WTC11 (cell line): ENCODE results near the gene ELOB.

Source experiments
- ESRRA ChIP-seq: sonication (generic); formaldehyde crosslinking; IDR thresholded peaks from 2 replicates; pipeline ENCODE4 v1.8.1; 2022; ENCODE audit warnings: mild to moderate bottlenecking, missing genetic modification reagents, borderline replicate concordance
- ETV6 ChIP-seq: sonication (generic); formaldehyde crosslinking; IDR thresholded peaks from 2 replicates; pipeline ENCODE4 v1.8.1; 2022; ENCODE audit warnings: mild to moderate bottlenecking, missing genetic modification reagents
- JAZF1 ChIP-seq: fragments of 250-450 bp; sonication (Bioruptor Pico); IDR thresholded peaks from 2 replicates; pipeline ENCODE4 v1.9.0; 2021; ENCODE audit warnings: moderate library complexity, mild to moderate bottlenecking, inconsistent platforms
- JUN ChIP-seq: sonication (generic); formaldehyde crosslinking; IDR thresholded peaks from 2 replicates; pipeline ENCODE4 v1.8.0; 2023; ENCODE audit warnings: mild to moderate bottlenecking, missing genetic modification reagents
- RELA ChIP-seq: sonication (generic); formaldehyde crosslinking; IDR thresholded peaks from 2 replicates; pipeline ENCODE4 v1.8.1; 2022; ENCODE audit warnings: missing genetic modification reagents, mild to moderate bottlenecking, borderline replicate concordance
- TF ChIP-seq, protein P1 (sequence below): fragments of 200-600 bp; IDR thresholded peaks from 2 replicates; pipeline ENCODE4 v1.8.0; 2022; ENCODE audit warnings: antibody characterized with exemption
- TF ChIP-seq, protein P2 (sequence below): sonication (generic); formaldehyde crosslinking; IDR thresholded peaks from 2 replicates; pipeline ENCODE4 v1.8.1; 2022; ENCODE audit warnings: low read depth, mild to moderate bottlenecking, moderate library complexity, missing genetic modification reagents, borderline replicate concordance

DNA sequence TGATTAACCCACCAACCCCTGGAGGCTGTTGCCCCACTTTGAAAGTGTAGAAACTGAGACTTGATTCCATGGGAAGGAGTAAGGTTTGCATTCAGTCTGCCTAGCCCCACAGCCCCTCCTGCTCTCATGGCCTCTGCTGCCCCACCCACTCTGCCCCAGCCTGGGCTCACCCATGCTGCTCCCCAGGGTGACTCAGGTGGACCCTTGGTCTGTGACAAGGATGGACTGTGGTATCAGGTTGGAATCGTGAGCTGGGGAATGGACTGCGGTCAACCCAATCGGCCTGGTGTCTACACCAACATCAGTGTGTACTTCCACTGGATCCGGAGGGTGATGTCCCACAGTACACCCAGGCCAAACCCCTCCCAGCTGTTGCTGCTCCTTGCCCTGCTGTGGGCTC lies 27.6 kb upstream of the ELOB start:
- TF ChIP-seq, protein P1, sequence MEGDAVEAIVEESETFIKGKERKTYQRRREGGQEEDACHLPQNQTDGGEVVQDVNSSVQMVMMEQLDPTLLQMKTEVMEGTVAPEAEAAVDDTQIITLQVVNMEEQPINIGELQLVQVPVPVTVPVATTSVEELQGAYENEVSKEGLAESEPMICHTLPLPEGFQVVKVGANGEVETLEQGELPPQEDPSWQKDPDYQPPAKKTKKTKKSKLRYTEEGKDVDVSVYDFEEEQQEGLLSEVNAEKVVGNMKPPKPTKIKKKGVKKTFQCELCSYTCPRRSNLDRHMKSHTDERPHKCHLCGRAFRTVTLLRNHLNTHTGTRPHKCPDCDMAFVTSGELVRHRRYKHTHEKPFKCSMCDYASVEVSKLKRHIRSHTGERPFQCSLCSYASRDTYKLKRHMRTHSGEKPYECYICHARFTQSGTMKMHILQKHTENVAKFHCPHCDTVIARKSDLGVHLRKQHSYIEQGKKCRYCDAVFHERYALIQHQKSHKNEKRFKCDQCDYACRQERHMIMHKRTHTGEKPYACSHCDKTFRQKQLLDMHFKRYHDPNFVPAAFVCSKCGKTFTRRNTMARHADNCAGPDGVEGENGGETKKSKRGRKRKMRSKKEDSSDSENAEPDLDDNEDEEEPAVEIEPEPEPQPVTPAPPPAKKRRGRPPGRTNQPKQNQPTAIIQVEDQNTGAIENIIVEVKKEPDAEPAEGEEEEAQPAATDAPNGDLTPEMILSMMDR, result no peak
- TF ChIP-seq, protein P2, sequence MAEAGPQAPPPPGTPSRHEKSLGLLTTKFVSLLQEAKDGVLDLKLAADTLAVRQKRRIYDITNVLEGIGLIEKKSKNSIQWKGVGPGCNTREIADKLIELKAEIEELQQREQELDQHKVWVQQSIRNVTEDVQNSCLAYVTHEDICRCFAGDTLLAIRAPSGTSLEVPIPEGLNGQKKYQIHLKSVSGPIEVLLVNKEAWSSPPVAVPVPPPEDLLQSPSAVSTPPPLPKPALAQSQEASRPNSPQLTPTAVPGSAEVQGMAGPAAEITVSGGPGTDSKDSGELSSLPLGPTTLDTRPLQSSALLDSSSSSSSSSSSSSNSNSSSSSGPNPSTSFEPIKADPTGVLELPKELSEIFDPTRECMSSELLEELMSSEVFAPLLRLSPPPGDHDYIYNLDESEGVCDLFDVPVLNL (CRISPR knock-in tag), result no peak
- TF ChIP-seq JUN (CRISPR knock-in tag) (no peak), ESRRA (no peak), ETV6 (CRISPR knock-in tag) (no peak), RELA (CRISPR knock-in tag) (no peak), JAZF1 (CRISPR knock-in tag) (no peak)
